Measurements from ENCODE around the gene RALGPS2.

- TF ChIP-seq CTCF (IDR thresholded peaks at IDR 0.05) (no peak), POLR2A (IDR thresholded peaks at IDR 0.05) (no peak)
Observed at GRCh38 chr1:178961331-178961730, 236.3 kb downstream of the RALGPS2 start.

All from right lobe of liver (tissue), 4 donors.